Endothelial cell of umbilical vein (primary cell): ENCODE measurements around the gene MAML2. TPM values are rescaled to one million over a fixed set of nuclear protein-coding genes. Genes with fewer than 3 reads are reported as not detected.

Experiments
- BruUV-seq: library from RNA; stranded (reverse); fragments of 400-500 nt; replicated peaks from 2 replicates; lab custom pipeline; 2021; lab: Mats Ljungman, UMichigan
- CTCF ChIA-PET: fragments of 300-600, 350-600 bp; sonication (Branson Sonifier 250); formaldehyde crosslinking; loops from one replicate; lab custom pipeline; 2021; ENCODE audit warnings: antibody characterized with exemption, inconsistent platforms; lab: Charles Lee
- POLR2A ChIA-PET: fragments of 300-600, 350-600 bp; sonication (Branson Sonifier 250); formaldehyde crosslinking; loops from one replicate; lab custom pipeline; 2021; ENCODE audit warnings: antibody characterized with exemption, inconsistent platforms; lab: Charles Lee
- DNase-seq: peaks from one replicate; pipeline ENCODE4 v3.0.0-alpha.2; 2011; ENCODE audit warnings: low read depth, low spot score
- FAIRE-seq: peaks from 2 replicates; lab custom pipeline; 2011; peaks lifted over from hg19 to GRCh38; lab: Jason Lieb, UNC
- H2AFZ ChIP-seq: 2 replicates; pipeline ENCODE4 v1.6.0; 2012; ENCODE audit warnings: low read depth, low read length, control low read depth, inconsistent platforms
- H3K27ac ChIP-seq: 2 replicates; pipeline ENCODE4 v1.5.1; 2011; ENCODE audit warnings: low read depth, mild to moderate bottlenecking, control low read depth, low read length, moderate library complexity; ENCODE audit not compliant: insufficient read depth
- H3K27me3 ChIP-seq, 2 experiments: 2 replicates each; pipeline versions ENCODE4 v1.6.0 to v1.6.1; 2011; ENCODE audit warnings: low read length in 2 of 2, mixed read lengths in 1 of 2; ENCODE audit not compliant: control insufficient read depth in 2 of 2, insufficient read depth in 2 of 2
- H3K36me3 ChIP-seq, 2 experiments: 2 replicates in 1 of 2; 3 replicates in 1 of 2; pipeline ENCODE4 v1.5.1; 2011; ENCODE audit warnings: low read length in 2 of 2, mild to moderate bottlenecking in 1 of 2, moderate library complexity in 1 of 2; ENCODE audit not compliant: control insufficient read depth in 2 of 2, insufficient read depth in 2 of 2; ENCODE audit errors: extremely low read depth in 1 of 2
- H3K4me1 ChIP-seq: 3 replicates; pipeline ENCODE4 v1.5.1; 2011; ENCODE audit warnings: mild to moderate bottlenecking, low read length; ENCODE audit not compliant: control insufficient read depth, insufficient read depth; ENCODE audit errors: extremely low read depth
- H3K4me2 ChIP-seq: 2 replicates; pipeline ENCODE4 v1.6.1; 2011; ENCODE audit warnings: low read length, control low read depth, mixed read lengths; ENCODE audit not compliant: insufficient read depth
- H3K4me3 ChIP-seq, 3 experiments: fragments of 200-600 bp in 1 of 3; sonication (generic), shearing (Covaris generic) in 1 of 3; replicated peaks in 1 of 3; 2 replicates each; pipeline ENCODE4 v1.5.1; 2011 to 2016; ENCODE audit warnings: control low read depth in 3 of 3, low read length in 3 of 3, mild to moderate bottlenecking in 2 of 3, inconsistent platforms in 1 of 3, low read depth in 1 of 3, moderate library complexity in 1 of 3; ENCODE audit not compliant: insufficient read depth in 1 of 3
- H3K79me2 ChIP-seq: 2 replicates; pipeline ENCODE4 v1.6.0; 2012; ENCODE audit warnings: low read length, inconsistent platforms; ENCODE audit not compliant: control insufficient read depth, insufficient read depth
- H3K9ac ChIP-seq: replicated peaks from 2 replicates; pipeline ENCODE3; 2011; ENCODE audit warnings: low read length, control low read depth; ENCODE audit not compliant: insufficient read depth; ENCODE audit errors: extremely low read depth
- H3K9me1 ChIP-seq: replicated peaks from 3 replicates; pipeline ENCODE4 v1.6.0; 2011; ENCODE audit warnings: mild to moderate bottlenecking, low read length; ENCODE audit not compliant: control insufficient read depth, insufficient read depth; ENCODE audit errors: extremely low read depth
- H3K9me3 ChIP-seq: replicated peaks from 2 replicates; pipeline ENCODE4 v1.5.1; 2012; ENCODE audit warnings: low read length, inconsistent platforms; ENCODE audit not compliant: control insufficient read depth, insufficient read depth
- H4K20me1 ChIP-seq: replicated peaks from 2 replicates; pipeline ENCODE3; 2011; ENCODE audit warnings: mild to moderate bottlenecking, low read length; ENCODE audit not compliant: control insufficient read depth, insufficient read depth; ENCODE audit errors: extremely low read depth
- EZH2 ChIP-seq: IDR thresholded peaks from 2 replicates; pipeline ENCODE4 v1.6.1; 2012; ENCODE audit warnings: borderline replicate concordance, low read depth, mild to moderate bottlenecking, moderate library complexity, low read length, inconsistent platforms; ENCODE audit not compliant: severe bottlenecking
- FOS ChIP-seq: IDR thresholded peaks from 2 replicates; pipeline ENCODE4 v1.6.1; 2011; ENCODE audit warnings: mild to moderate bottlenecking, low read length, moderate library complexity, borderline replicate concordance; ENCODE audit not compliant: insufficient read depth
- GATA2 ChIP-seq: IDR thresholded peaks from 2 replicates; pipeline ENCODE4 v1.7.0; 2011; ENCODE audit warnings: low read depth, mild to moderate bottlenecking, moderate library complexity, mixed read lengths, low read length; ENCODE audit not compliant: insufficient read length, insufficient read depth
- MAX ChIP-seq: IDR thresholded peaks from 2 replicates; pipeline ENCODE4 v1.6.1; 2011; ENCODE audit not compliant: insufficient read depth, insufficient read length
- MYC ChIP-seq: IDR thresholded peaks from one replicate; pipeline ENCODE4 v1.6.1; 2011; ENCODE audit warnings: mild to moderate bottlenecking, low read depth, low read length
- POLR2A ChIP-seq: IDR thresholded peaks from 2 replicates; pipeline ENCODE4 v1.6.1; 2012; ENCODE audit warnings: low read depth, mild to moderate bottlenecking, control low read depth, low read length
- POLR2AphosphoS5 ChIP-seq: IDR thresholded peaks from 2 replicates; pipeline ENCODE4 v1.6.1; 2012; ENCODE audit warnings: low read depth, mild to moderate bottlenecking, control low read depth, low read length, moderate library complexity; ENCODE audit not compliant: insufficient read depth
- dilution Hi-C: fragments of 300-500 bp; cut with MboI; formaldehyde crosslinking; loops from one replicate; pipeline ENCODE4 v1.15.0; 2019; ENCODE audit warnings: low sequenced_read_pairs; ENCODE audit not compliant: extremely low pct_ligation_motif_present
- intact Hi-C: fragments of 100-400 bp; cut with micrococcal nuclease; formaldehyde crosslinking; loops from one replicate; pipeline ENCODE4 v1.10.0; 2022
- polyA plus RNA-seq, 4 experiments: library from polyadenylated mRNA; depleted of rRNA in 3 of 4; stranded (reverse) in 3 of 4; unstranded in 1 of 4; fragments of >200 nt; gene quantifications; 2 replicates each; pipeline versions ENCODE4 v1.2.1 to v1.2.3, GENCODE V29; 2011 to 2012; ENCODE audit warnings: missing spikeins in 1 of 4
- total RNA-seq: library from RNA; stranded (reverse); gene quantifications from 2 replicates; pipeline ENCODE4 v1.2.3, GENCODE V29; 2021

The MAML2 gene
- total and polyA plus RNA-seq, 2 donors (not counting 3 experiments of a cell fraction or from before 2014, with no cell fraction given): 12.4 to 16.8 TPM

GRCh38 chr11:96319898-96320656 is 22.9 kb downstream of the MAML2 start:
- no peaks in the 10 kb centered on the region for H3K9me3 ChIP-seq
- CTCF ChIA-PET: interaction anchor here (0.6 to 1.5 kb wide), 2 partner anchors 23 to 40 kb away, joined by 3 to 6 read pairs; partner anchors contain the start of gene MAML2
- intact Hi-C loops: no loop called here
- dilution Hi-C loops: no loop called here
- no peaks in the 10 kb centered on the region for H4K20me1 ChIP-seq
- peaks cover 16% of the 10 kb centered on the region for H3K4me1 ChIP-seq
- POLR2A ChIA-PET: interaction anchor here (0.6 kb wide), 1 partner anchor 13 kb away, joined by 3 read pairs; no protein-coding TSS in a partner anchor
- H3K27me3 ChIP-seq: no peaks in the 10 kb centered on the region
- TF ChIP-seq MYC (no peak), POLR2A (no peak), GATA2 (no peak), EZH2 (no peak), MAX (no peak), POLR2AphosphoS5 (no peak)
- DNase-seq (no peak), FAIRE-seq (no peak)
- H3K27ac ChIP-seq: no peak overlapping the region
- no peak overlapping the region for H3K4me3 ChIP-seq
- no peak overlapping the region for H3K4me2 ChIP-seq
- peaks cover 14% of the 10 kb centered on the region for H3K79me2 ChIP-seq
- H3K9ac ChIP-seq: no peak overlapping the region
- H3K36me3 ChIP-seq: no peaks in the 10 kb centered on the region
- H2AFZ ChIP-seq: no peak overlapping the region
- H3K9me1 ChIP-seq: no peaks in the 10 kb centered on the region
- no TSS peak for BruUV-seq

GRCh38 chr11:96318850-96319249 is 24.1 kb downstream of the MAML2 start:
- Histone ChIP-seq H3K36me3 (no peaks in the 10 kb centered on the region), H2AFZ (no peak overlapping the region), H3K4me3 (no peak overlapping the region), H3K4me1 (peaks cover 28% of the 10 kb centered on the region), H3K9me3 (no peaks in the 10 kb centered on the region), H4K20me1 (no peaks in the 10 kb centered on the region), H3K4me2 (no peak overlapping the region), H3K9ac (no peak overlapping the region), H3K9me1 (no peaks in the 10 kb centered on the region), H3K27ac (no peak overlapping the region), H3K27me3 (no peaks in the 10 kb centered on the region), H3K79me2 (peaks cover 14% of the 10 kb centered on the region)
- ChIA-PET CTCF (interaction anchor here (1.5 kb wide), 1 partner anchor 24 kb away, joined by 6 read pairs; the partner anchor contains the start of gene MAML2), POLR2A (no interaction called here)
- no peak for TF ChIP-seq MAX
- no peak for TF ChIP-seq MYC
- no peak for TF ChIP-seq FOS
- FAIRE-seq (no peak), DNase-seq (no peak)
- dilution Hi-C loops: no loop called here
- no TSS peak for BruUV-seq
- intact Hi-C loops: loop anchor here (1.0 kb wide), 1 partner anchor 19 kb away; no protein-coding TSS in a partner anchor
